GM12878 (cell line): ENCODE measurements around the gene GABBR2. TPM values are rescaled to one million over a fixed set of nuclear protein-coding genes. Genes with fewer than 3 reads are reported as not detected.

ENCODE experiments used
- ATAC-seq: fragments of 200-7000 bp; cut with Tn5 transposase; 3 replicates; pipeline ENCODE4 v1.9.1; 2020; ENCODE audit warnings: mild to moderate bottlenecking, moderate library complexity
- BruUV-seq: library from RNA; stranded (reverse); fragments of 400-500 nt; replicated peaks from 2 replicates; lab custom pipeline; 2021; lab: Mats Ljungman, UMichigan
- CTCF ChIA-PET: fragments of 300-600 bp; sonication (Branson Sonifier 250); formaldehyde crosslinking; extraction: SDS; loops from one replicate; lab custom pipeline; 2021; ENCODE audit warnings: inconsistent platforms; lab: Yijun Ruan, JAX
- POLR2A ChIA-PET: fragments of 350-600 bp; formaldehyde crosslinking; extraction: SDS; loops from one replicate; lab custom pipeline; 2021; ENCODE audit warnings: inconsistent platforms; lab: Charles Lee
- RAD21 ChIA-PET: fragments of 300-600 bp; sonication (Branson Sonifier 250); formaldehyde crosslinking; loops from one replicate; lab custom pipeline; 2023; ENCODE audit warnings: antibody characterized with exemption; ENCODE audit not compliant: unreplicated experiment; lab: Charles Lee
- SMC1A ChIA-PET: fragments of 300-600 bp; sonication (Branson Sonifier 250); formaldehyde crosslinking; loops from one replicate; lab custom pipeline; 2023; ENCODE audit not compliant: unreplicated experiment, uncharacterized antibody; lab: Charles Lee
- DNase-seq: peaks from one replicate; pipeline ENCODE4 v3.0.0-alpha.2; 2011; ENCODE audit warnings: low read depth, low spot score
- FAIRE-seq: peaks from 3 replicates; lab custom pipeline; 2011; peaks lifted over from hg19 to GRCh38; lab: Jason Lieb, UNC
- H2AFZ ChIP-seq: 2 replicates; pipeline ENCODE4 v1.6.0; 2011; ENCODE audit warnings: low read depth, low read length, control low read depth; ENCODE audit not compliant: control insufficient read depth
- H3K27ac ChIP-seq: 2 replicates; pipeline ENCODE4 v1.5.1; 2011; ENCODE audit warnings: control low read depth; ENCODE audit not compliant: control insufficient read depth, insufficient read depth
- H3K27me3 ChIP-seq, 2 experiments: replicated peaks in 1 of 2; 2 replicates each; pipeline versions ENCODE4 v1.6.0 to v1.6.1; 2011; ENCODE audit warnings: low read length in 1 of 2; ENCODE audit not compliant: control insufficient read depth in 2 of 2, insufficient read depth in 2 of 2
- H3K36me3 ChIP-seq, 2 experiments: 2 replicates each; pipeline ENCODE4 v1.5.1; 2011; ENCODE audit warnings: low read length in 1 of 2; ENCODE audit not compliant: control insufficient read depth in 2 of 2, insufficient read depth in 2 of 2
- H3K4me1 ChIP-seq: 2 replicates; pipeline ENCODE4 v1.6.1; 2011; ENCODE audit warnings: mild to moderate bottlenecking, low read length, moderate library complexity, mixed read lengths; ENCODE audit not compliant: control insufficient read depth, insufficient read depth
- H3K4me2 ChIP-seq: 2 replicates; pipeline ENCODE4 v1.6.0; 2011; ENCODE audit warnings: control low read depth; ENCODE audit not compliant: control insufficient read depth, insufficient read depth
- H3K4me3 ChIP-seq: fragments of 200-600 bp; sonication (generic); 2 replicates; pipeline ENCODE4 v1.5.1; 2016
- H3K79me2 ChIP-seq: 2 replicates; pipeline ENCODE4 v1.6.0; 2011; ENCODE audit warnings: low read length; ENCODE audit not compliant: control insufficient read depth, insufficient read depth
- H3K9ac ChIP-seq: 2 replicates; pipeline ENCODE4 v1.8.0; 2011; ENCODE audit warnings: low read length, control low read depth, mixed read lengths; ENCODE audit not compliant: control insufficient read depth, insufficient read depth
- H3K9me3 ChIP-seq: replicated peaks from 3 replicates; pipeline ENCODE4 v1.5.1; 2011; ENCODE audit warnings: mild to moderate bottlenecking, low read length; ENCODE audit not compliant: control insufficient read depth, insufficient read depth
- H4K20me1 ChIP-seq: 2 replicates; pipeline ENCODE4 v1.6.0; 2011; ENCODE audit not compliant: control insufficient read depth, insufficient read depth
- NBN ChIP-seq: fragments of 450-650 bp; IDR thresholded peaks from 2 replicates; pipeline ENCODE4 v1.6.1; 2016
- POU2F2 ChIP-seq: IDR thresholded peaks from 3 replicates; pipeline ENCODE4 v1.6.1; 2011; ENCODE audit warnings: low read depth, mild to moderate bottlenecking, low read length, borderline replicate concordance
- SUPT20H ChIP-seq: IDR thresholded peaks from 2 replicates; pipeline ENCODE4 v1.6.1; 2011; ENCODE audit warnings: low read depth, mild to moderate bottlenecking, low read length, moderate library complexity, borderline replicate concordance; ENCODE audit not compliant: control insufficient read depth
- WGBS: methylation state at CpG from one replicate; pipeline ENCODE4 v1.1.6; 2016; ENCODE audit warnings: low lambda C conversion rate; ENCODE audit not compliant: insufficient replicate concordance, insufficient coverage; ENCODE audit errors: missing lambda C conversion rate; 5-methylcytosine and 5-hydroxymethylcytosine counted together
- in situ Hi-C: fragments of 300-500 bp; cut with MboI; formaldehyde crosslinking; loops from 9 replicates; pipeline ENCODE4 v1.14.3; 2018; ENCODE audit warnings: mixed read lengths
- intact Hi-C: fragments of 100-400 bp; cut with micrococcal nuclease; formaldehyde crosslinking; loops from one replicate; pipeline ENCODE4 v1.14.2; 2022; ENCODE audit not compliant: unreplicated experiment
- polyA plus RNA-seq, 11 experiments: library from polyadenylated mRNA; depleted of rRNA in 4 of 11; unstranded in 6 of 11; stranded (reverse) in 5 of 11; fragments of >200 nt; fragmentation: Nextera tagmentation in 4 of 11; fragmentation: Illumina TruSeq in 1 of 11; extraction: Ambion mirVana in 4 of 11; extraction: Trizol in 1 of 11; gene quantifications; 1 replicate in 1 of 11; 2 replicates in 10 of 11; pipeline versions ENCODE4 v1.2.1 to v1.2.3, GENCODE V29; 2011 to 2016; ENCODE audit warnings: inconsistent platforms in 2 of 11, missing spikeins in 2 of 11, low read depth in 1 of 11
- total RNA-seq, 4 experiments: library from RNA; depleted of rRNA in 3 of 4; stranded (reverse); fragments of >200 nt in 3 of 4; fragmentation: Illumina TruSeq in 1 of 4; extraction: Trizol in 1 of 4; gene quantifications; 2 replicates each; pipeline versions ENCODE4 v1.2.1 to v1.2.3, GENCODE V29; 2013 to 2021
- TF ChIP-seq, protein P1 (sequence below): IDR thresholded peaks from 2 replicates; pipeline ENCODE4 v1.6.1; 2011; ENCODE audit warnings: low read depth, low read length, improper control_type of control experiment, borderline replicate concordance

The GABBR2 gene
- total and polyA plus RNA-seq, 10 of the 15 experiments (the other 5 are each of a cell fraction or from before 2014, with no cell fraction given), result 0.02 to 2.2 (median 0.06) TPM; not detected in 2

DNA sequence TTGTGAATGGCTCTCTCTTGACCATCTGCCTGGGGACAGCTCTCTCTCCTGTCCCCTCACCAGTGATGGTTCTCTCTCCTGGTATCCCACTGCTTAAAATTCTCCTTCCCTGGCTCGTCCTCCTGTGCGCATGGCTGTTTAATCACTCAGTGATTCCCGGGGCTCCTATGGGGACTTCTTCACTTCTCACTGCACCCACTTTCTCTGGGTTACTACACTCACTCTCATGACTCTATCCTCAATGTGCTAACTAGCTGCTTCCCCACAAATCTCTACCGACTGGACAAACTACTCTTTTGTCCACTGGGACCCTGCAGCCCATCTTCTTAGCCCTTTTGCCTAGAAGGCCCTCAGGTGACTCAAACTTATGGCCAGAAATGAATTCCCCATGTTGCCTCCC lies 364.2 kb downstream of the GABBR2 start (continued):
- TF ChIP-seq SUPT20H, result no peak

GRCh38 chr9:98342820-98343210 lies 365.9 kb downstream of the GABBR2 start:
- RAD21 ChIA-PET, result no interaction called here
- CTCF ChIA-PET, result interaction anchor here (0.5 kb wide), 1 partner anchor 60 kb away, joined by 3 read pairs; no protein-coding TSS in a partner anchor
- Histone ChIP-seq H2AFZ (no peak overlapping the region), H4K20me1 (no peaks in the 10 kb centered on the region), H3K4me1 (no peaks in the 10 kb centered on the region), H3K4me2 (no peak overlapping the region), H3K27ac (no peak overlapping the region), H3K79me2 (no peaks in the 10 kb centered on the region), H3K36me3 (no peaks in the 10 kb centered on the region), H3K9me3 (no peaks in the 10 kb centered on the region), H3K4me3 (no peak overlapping the region), H3K27me3 (peaks cover 3 to 8% of the 10 kb centered on the region in 2 experiments)
- POLR2A ChIA-PET, result no interaction called here
- 40% methylated on average over 2 of the region's 2 CpGs for WGBS
- DNase-seq (no peak), FAIRE-seq (no peak), ATAC-seq (no peak)
- SMC1A ChIA-PET, result no interaction called here
- no TSS peak for BruUV-seq
- intact Hi-C loops, result no loop called here
- TF ChIP-seq, protein P1, sequence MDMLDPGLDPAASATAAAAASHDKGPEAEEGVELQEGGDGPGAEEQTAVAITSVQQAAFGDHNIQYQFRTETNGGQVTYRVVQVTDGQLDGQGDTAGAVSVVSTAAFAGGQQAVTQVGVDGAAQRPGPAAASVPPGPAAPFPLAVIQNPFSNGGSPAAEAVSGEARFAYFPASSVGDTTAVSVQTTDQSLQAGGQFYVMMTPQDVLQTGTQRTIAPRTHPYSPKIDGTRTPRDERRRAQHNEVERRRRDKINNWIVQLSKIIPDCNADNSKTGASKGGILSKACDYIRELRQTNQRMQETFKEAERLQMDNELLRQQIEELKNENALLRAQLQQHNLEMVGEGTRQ, result no peak
- TF ChIP-seq NBN, result no peak
- no peak for TF ChIP-seq POU2F2
- TF ChIP-seq, all 136 proteins: peak for 0
- no peak overlapping the region for H3K9ac ChIP-seq
- in situ Hi-C loops, result no loop called here
